ENCODE measurements around the gene SLC37A3.
"Not testable (repeated sequence)": the region's sequence is repeated elsewhere in the genome, so short reads cannot be mapped to it uniquely, and the experiment has no call there.

Gene SLC37A3

DNA sequence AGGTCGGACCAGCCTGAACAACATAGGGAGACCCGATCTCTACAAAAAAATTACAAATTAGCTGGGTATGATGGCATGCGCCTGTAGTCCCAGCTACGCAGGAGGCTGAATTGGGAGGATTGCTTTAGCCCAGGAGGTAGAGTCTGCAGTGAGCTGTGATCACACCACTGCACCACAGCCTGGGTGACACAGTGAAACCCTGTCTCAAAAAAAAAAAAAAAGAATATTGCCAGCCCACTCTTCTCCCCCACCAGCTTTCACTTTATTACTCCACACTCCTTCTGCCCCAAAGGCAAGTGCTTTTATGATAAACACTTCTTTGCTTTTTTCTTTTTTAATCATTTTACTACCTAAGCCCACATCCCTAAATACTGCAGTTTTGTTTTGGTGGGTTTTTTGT, 20.3 kb upstream of the SLC37A3 start:
- in situ Hi-C loops (cut with HindIII; ENCODE audit: low sequenced_read_pairs), result no loop called here
- TF ChIP-seq, protein P1, sequence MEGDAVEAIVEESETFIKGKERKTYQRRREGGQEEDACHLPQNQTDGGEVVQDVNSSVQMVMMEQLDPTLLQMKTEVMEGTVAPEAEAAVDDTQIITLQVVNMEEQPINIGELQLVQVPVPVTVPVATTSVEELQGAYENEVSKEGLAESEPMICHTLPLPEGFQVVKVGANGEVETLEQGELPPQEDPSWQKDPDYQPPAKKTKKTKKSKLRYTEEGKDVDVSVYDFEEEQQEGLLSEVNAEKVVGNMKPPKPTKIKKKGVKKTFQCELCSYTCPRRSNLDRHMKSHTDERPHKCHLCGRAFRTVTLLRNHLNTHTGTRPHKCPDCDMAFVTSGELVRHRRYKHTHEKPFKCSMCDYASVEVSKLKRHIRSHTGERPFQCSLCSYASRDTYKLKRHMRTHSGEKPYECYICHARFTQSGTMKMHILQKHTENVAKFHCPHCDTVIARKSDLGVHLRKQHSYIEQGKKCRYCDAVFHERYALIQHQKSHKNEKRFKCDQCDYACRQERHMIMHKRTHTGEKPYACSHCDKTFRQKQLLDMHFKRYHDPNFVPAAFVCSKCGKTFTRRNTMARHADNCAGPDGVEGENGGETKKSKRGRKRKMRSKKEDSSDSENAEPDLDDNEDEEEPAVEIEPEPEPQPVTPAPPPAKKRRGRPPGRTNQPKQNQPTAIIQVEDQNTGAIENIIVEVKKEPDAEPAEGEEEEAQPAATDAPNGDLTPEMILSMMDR (IDR thresholded peaks at IDR 0.05; ENCODE audit: low read depth, low read length, missing control alignments), result no peak
- no peak for DNase-seq (ENCODE audit: low read depth)
- no peak overlapping the region for H3K4me3 ChIP-seq (ENCODE audit: low read depth, low read length)

DNA sequence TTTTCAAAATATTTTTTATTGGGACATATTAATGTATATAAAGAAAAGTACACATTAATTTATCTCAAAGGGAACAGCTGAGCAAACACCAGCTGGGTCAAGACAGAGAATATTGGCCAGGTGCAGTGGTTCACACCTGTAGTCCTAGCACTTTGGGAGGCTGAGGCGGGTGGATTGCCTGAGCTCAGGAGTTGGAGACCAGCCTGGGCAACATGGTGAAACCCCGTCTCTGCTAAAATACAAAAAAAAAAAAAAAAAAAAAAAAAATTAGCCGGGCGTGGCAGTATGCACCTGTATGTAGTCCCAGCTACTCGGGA, 19.8 kb upstream of the SLC37A3 start:
- H3K4me3 ChIP-seq (ENCODE audit: low read depth, low read length); DNase-seq (ENCODE audit: low read depth); in situ Hi-C loops (cut with HindIII; ENCODE audit: low sequenced_read_pairs): not testable (repeated sequence)

DNA sequence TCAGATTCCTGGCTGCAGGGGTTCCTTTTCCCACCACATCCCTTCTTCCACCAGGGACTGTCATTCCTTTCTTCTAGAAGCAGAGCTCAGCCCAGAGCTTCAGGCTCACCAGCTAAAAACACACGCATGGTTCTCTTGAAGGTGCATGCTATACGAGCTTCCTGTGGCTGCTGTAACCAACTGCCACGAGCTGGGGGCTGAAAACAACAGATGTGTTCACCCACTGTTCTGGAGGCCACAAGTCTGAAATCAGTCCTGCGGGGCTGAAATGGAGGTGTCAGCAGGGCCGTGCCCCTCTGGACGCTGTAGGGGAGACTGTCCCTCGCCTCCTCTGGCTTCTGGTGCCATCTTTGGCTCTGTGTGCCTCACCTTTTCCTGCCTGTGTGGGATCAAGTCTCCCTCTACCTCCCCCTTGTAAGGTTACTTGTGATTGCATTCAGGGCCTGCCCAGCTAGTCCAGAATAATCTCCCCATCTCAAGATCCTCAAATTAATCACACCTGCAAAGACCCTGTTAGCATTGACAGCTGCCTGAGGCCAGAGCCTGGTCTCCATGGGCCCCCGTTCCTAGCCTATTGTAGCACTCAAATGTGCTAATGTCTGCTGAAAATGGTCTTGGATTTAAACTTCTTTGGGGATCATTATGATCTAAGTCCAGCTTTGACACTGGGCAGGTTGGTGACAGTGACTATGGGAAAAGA, 19.3 kb upstream of the SLC37A3 start:
- H3K4me3 ChIP-seq (ENCODE audit: low read depth, low read length), result no peak overlapping the region
- DNase-seq (ENCODE audit: low read depth), result no peak
- TF ChIP-seq, protein P1 (IDR thresholded peaks at IDR 0.05; ENCODE audit: low read depth, low read length, missing control alignments), result no peak
- in situ Hi-C loops (cut with HindIII; ENCODE audit: low sequenced_read_pairs), result no loop called here

DNA sequence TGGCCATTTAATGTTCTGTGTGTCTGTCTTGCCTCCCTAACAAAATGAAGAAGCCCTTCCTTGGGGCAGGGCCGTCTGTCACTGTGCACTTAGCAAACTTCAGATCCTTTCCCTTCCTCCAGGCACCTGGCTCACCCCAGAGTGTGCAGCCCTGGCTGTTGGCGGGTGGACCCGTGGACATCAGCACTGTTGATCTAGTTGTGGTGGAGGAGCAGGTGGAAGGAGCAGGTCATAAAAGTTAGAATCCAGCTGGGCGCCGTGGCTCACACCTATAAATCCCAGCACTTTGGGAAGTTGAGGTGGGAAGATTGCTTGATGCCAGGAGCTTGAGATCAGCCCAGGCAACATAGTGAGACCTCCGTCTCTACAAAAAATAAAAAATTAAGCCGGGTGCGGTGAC, 18.2 kb upstream of the SLC37A3 start:
- in situ Hi-C loops (cut with HindIII; ENCODE audit: low sequenced_read_pairs), result no loop called here
- H3K4me3 ChIP-seq (ENCODE audit: low read depth, low read length), result no peak overlapping the region
- TF ChIP-seq, protein P1 (IDR thresholded peaks at IDR 0.05; ENCODE audit: low read depth, low read length, missing control alignments), result no peak
- DNase-seq (ENCODE audit: low read depth), result no peak

DNA sequence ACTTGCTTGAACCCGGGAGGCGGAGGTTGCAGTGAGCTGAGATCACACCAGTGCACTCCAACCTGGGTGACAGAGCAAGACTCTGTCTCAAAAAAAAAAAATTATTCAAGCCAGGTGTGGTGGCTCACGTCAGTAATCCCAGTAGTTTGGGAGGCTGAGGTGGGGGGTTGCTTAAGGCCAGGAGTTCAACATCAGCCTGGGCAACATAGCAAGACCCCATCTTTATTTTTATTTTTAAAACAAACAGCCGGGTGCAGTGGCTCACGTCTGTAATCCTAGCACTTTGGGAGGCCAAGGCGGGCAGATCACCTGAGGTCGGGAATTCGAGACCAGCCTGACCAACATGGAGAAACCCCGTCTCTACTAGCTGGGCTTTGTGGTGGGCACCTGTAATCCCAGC, 17.5 kb upstream of the SLC37A3 start:
- DNase-seq (ENCODE audit: low read depth); in situ Hi-C loops (cut with HindIII; ENCODE audit: low sequenced_read_pairs); H3K4me3 ChIP-seq (ENCODE audit: low read depth, low read length): not testable (repeated sequence)

DNA sequence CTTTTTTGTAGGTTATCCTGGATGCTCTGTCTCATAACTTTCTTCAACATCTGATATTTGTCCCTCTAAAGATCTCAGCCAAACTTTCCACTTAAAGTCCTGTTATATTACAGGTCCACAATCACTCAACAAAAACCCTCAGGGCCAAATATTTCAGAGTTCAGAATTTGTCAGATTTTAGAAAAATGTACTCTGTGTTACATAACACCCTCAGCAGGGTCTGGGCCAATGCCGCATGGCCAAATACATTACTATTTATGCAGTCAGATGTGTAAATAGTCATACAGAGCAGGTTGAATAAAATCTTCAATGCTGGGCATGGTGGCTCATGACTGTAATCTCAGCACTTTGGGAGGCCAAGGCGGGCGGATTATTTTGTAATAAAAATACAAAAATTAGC, 17.0 kb upstream of the SLC37A3 start:
- in situ Hi-C loops (cut with HindIII; ENCODE audit: low sequenced_read_pairs), result no loop called here
- TF ChIP-seq, protein P1 (IDR thresholded peaks at IDR 0.05; ENCODE audit: low read depth, low read length, missing control alignments), result no peak
- H3K4me3 ChIP-seq (ENCODE audit: low read depth, low read length), result no peak overlapping the region
- no peak for DNase-seq (ENCODE audit: low read depth)

DNA sequence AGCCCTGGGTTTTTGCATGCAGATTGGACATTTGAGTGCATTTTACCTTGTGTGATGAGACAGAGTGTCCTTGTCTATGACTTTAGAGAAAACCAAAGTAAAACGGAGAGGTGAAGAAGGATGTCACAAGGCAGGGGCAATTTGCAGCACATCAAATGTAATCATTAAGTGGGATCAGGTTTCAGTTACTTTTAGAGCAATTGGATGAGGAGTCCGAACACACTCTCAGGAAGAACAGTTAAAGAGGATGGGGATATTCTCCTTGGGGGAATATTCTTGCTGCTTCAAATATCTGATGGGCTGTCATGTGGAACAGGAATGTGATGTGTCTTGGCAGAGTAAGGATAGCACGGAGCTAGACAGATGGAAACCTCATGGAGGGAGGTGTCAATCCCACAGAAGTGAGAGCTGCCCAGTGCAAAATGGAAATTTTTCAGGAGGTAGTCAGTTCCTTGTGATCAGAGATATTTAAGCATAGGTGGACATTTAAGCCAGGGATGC, 6.3 kb upstream of the SLC37A3 start:
- TF ChIP-seq, protein P1 (IDR thresholded peaks at IDR 0.05; ENCODE audit: low read depth, low read length, missing control alignments), result no peak
- in situ Hi-C loops (cut with HindIII; ENCODE audit: low sequenced_read_pairs), result no loop called here
- no peak overlapping the region for H3K4me3 ChIP-seq (ENCODE audit: low read depth, low read length)
- peak; percentile 22 for DNase-seq (ENCODE audit: low read depth)
